Measurements from ENCODE around the gene GATA5.
"Not testable (repeated sequence)": the region's sequence is repeated elsewhere in the genome, so short reads cannot be mapped to it uniquely, and the experiment has no call there.

GATA5 gene

DNA sequence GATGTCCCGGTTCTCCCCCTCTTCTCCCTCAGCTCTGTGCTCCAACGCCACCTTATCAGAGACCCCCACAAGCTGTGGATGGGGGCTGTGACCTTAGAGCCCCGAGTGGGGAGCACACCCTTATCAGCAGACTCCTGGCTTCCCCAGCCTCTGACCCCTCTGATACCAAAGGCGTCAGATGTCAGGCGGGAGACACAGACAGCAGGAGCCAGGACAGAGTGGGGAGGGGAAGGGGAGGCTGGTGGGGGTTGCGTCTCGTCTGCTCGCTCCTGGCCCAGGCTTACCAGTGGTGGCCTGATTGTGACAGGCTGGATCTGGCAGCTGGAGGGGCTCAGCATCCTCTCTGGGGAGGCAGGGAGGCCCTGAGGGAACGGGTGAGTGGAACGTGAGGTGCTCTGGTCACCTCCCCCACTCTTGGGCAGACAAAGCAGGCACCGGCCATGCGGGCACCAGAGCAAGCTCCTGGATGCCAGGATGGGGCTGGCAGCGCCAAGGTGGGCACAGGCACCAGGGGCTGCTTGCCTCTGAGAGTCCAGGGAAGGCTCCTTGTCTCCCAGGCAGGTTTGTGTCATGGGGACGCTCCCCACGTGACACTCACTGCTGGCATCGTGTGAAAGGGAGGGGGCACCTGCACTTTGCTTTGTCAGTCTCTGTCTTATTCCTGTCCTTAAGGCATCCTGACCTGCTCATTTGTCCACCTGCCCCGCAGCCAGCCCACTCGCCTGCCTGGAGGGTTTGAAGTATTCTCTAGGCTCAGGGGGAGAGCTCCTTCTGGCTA, 27.8 kb upstream of the GATA5 start:
- DNase-seq: no peak

DNA sequence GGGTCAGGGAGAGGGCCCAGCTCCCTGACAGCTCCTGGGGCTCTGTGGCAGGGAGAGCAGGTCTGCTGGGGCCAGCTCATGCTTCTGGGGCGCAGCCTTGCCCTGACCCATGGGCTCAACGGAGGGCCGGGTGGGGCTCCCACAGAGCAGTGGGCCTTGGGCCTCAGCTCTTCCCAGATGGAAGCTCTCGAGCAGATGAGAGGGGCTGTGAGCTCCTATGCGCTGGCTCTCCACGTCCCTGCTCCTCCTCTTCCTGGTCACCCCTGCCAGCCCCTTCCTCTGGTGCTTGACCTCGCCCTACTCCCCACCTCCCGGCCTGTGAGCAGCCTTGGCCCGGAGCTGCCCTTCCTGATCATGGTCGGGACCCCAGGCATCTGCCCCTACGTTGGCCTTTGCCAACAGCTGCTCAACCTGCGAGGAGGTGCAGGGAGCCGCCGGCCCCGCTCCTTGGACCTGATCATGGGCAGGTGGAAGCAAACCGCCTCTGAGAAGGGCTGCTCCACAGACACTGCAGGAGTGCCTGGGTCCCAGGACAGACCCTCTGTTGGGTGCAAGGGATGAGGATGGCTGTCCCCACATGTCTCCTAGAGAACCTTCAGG, 26.8 kb upstream of the GATA5 start:
- no peak for DNase-seq

DNA sequence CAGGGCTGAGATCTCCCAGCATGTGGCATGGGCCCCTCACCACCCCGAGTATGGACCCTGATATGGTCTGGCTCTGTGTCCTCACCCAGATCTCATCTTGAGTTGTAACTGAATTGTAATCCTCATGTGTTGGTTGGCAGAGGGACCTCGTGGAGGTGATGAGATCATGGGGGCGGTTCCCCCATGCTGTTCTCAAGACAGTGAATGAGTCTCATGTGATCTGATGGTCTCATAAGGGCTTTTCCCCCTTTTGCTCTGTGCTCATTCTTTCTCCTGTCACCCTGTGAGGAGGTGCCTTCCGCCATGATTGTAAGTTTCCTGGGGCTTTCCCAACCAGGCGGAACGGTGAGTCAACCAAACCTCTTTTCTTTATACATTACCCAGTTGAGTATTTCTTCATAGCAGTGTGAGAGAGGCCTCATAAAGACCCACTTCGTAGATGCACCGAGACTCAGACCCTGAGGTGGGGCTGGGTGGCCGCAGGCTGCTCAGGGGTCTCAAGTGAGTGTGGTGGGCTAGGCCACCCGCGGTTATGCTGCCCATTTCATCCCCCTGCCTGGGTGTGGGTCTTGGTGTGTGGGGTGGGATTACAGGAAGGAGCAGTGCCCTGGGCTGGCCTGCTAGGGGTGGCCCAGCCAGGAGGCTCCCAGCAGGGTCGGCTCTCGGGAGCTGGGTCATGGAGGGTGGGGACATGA, 26.2 kb upstream of the GATA5 start:
- DNase-seq: peak; percentile 27

DNA sequence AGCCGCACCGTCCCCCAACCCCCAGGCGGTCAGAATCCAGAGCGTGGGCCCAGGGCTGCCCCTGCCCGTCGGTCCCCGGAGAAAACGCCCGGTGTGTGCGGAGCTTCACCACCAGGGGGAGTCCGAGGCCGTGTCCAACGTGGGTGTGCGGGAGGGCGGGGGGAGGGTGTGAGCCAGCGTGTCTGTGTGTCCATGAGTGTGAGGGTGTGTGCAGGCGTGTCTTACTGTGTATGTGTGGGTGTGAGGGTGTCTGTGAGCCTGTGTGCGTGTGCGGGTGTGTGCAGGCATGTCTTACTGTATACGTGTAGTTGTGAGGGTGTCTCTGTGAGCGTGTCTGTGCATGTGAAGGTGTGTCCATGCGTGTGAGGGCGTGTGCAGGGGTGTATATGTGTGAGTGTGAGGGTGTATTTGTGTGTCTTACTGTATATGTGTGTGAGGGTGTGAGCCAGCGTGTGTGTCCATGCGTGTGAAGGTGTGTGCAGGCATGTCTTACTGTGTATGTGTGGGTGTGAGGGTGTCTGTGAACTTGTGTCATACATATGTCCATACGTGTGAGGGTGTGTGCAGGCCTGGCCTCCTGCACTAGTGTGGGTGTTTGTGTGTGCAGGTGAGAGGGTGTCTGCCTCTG, 24.6 kb upstream of the GATA5 start:
- DNase-seq: peak; percentile 67

DNA sequence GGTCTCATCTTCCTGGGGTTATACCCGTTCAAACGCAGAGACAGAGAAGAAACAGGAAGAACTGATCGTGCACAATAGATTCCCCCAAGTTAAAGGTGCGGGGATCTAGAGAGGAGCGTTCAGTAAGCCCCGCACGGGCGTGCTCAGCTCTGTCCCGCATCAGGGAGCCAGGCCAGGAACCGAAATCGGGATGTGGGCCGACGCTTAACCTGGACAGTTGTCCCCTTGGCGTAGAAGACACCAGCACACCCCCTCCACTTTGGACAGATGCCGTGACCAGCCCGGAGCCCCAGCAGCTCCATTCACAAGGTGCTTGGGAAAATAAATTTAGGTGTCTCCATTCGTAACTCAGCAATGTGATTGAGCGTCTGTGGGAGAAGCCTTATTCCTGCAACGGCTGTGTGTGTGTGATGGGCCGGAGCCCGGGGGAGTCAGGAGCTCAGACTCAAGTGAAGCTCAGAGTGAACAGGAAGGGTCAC, 24.0 kb upstream of the GATA5 start:
- DNase-seq: no peak

DNA sequence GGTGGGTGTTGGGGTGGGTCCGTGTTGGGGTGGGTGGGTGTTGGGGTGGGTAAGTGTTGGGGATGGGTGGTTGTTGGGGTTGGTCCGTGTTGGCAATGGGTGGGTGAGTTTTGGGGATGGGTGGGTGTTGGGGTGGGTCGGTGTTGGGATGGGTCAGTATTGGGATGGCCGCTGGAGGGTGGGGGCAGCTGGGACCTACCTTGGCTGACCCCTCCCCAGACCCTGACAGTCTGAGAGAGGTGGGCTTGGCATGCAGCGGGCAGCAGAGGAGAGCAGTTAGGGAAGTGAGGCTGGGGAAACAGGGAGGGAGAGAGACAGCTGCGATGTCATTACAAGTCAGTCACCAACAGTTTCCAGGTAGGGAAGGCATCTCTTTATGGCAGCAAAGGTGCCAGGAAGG, 23.1 kb upstream of the GATA5 start:
- DNase-seq: no peak

DNA sequence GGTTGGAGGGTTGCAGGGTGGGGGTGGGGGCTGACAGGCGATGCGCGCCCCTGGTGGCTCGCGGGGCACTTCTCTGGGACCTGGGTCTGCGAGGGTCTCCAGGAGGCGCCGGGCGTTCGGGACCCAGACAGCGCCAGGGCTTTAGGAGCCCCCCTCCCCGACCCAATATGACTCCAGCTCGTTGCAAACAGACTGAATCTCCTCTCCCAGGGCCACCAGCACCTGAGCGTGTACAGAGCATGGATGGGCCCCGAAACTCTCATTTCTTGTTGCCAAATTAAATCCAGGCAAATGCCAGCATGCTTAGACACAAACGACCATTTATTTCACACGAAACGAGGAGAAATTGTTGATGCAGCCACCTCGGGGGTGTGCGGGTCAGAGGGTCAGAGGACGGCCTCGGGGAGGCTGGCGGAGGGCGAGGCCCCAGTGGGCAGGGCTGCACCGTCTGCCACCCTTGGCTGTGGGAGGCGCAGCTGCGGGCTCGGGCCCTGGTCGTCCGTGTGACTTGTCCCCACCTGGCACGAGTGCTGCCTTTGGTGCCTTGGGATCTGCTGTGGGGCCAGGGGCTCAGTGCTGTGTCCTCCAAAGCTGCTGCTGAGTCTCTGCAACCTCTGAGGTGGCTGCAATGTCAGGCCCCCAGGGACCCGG, 20.9 kb upstream of the GATA5 start:
- DNase-seq: no peak

DNA sequence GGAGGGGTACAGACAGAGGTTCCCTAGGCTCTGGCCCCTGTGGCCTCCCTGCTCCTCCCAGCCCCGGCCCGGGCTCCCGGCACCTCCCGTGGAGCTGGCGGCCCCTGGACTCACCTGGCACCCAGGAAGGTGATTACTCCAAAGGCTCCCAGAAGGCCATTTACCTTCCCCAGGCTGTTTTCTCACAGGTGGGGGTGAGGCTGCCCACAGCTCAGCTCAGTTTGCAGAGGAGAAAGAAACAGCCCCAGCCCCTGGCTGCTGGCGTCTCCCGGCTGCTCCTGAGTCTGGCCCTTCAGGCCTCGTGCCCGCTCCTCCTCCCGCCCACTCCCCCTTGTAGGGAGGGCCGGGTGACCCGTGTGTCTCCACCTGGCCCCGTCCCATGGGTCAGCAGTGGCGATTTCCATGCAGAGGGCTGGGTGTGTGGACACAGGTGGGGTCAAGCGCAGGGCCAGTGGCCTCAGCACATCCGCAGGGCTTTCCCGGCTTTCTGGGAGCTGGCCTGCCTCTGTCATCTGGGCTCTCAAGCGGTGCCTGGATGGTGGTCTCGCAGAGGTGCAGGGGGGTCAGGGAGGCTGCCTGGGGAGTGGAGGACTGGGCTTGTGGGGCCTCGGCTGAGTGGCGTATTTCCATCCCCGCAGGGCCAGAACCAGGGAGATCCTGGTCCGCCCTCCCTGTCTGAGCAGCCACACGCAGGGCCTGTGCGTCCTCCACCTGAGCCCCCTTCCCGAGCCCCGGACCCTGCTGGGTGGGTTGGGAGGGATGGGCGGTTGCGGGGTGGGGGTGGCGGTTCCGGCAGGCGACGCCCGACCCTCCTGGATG, 20.2 kb upstream of the GATA5 start:
- no peak for DNase-seq

DNA sequence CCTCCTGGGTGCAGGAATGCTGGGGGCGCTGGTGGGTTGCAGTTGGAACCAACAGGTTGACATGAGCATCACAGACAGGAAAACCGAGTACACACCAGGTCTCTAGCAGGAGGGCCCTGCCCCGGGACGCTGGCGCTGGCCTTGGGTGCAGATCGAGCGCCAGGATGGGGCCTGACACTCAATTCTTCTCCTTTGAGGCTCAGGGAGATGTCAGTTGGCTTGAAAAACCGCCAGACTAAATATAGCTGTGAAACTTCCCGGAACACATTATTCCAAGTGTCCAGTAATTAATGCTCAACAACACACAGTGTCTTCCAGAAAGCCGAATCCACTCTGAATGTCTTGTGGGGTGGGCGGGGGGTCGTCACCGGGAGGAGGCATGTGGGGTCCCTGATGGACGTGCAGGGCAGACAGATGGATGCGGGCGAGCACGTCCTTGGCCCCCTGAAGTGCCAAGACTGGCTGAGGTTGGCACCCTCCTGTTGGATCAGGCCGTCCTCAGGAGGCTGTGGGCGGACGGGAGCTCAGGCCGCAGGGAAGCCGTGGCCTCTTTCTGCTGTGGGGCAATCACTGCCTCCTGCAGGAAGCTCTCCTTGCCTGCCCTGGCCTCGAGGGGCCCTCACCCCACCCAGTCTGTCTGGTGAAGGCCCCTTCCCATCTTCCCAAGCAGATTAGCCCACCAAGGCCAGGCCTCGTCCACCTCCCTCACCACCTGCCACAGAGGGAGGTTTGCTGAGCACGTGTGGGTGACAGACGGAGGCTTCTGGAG, 19.4 kb upstream of the GATA5 start:
- no peak for DNase-seq

DNA sequence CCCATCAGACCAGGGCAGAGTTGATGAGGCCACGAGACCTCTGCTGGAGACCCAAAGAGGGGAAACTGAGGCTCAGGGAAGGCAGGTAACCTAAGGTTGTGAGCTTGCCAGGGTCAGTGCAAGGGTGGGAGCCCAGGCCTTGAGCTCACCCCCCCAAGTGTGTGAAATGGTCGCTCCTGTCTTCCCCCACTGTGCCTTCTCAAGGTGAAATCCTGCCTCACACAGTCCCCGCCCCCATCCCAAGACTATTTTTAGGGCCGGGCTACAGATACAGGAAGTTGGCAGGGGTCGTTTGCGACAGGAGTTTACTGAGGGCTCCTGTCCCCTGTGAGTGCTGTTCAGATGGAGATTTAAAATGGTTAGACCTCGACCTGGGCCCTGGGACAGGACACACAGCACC, 18.7 kb upstream of the GATA5 start:
- no peak for DNase-seq

DNA sequence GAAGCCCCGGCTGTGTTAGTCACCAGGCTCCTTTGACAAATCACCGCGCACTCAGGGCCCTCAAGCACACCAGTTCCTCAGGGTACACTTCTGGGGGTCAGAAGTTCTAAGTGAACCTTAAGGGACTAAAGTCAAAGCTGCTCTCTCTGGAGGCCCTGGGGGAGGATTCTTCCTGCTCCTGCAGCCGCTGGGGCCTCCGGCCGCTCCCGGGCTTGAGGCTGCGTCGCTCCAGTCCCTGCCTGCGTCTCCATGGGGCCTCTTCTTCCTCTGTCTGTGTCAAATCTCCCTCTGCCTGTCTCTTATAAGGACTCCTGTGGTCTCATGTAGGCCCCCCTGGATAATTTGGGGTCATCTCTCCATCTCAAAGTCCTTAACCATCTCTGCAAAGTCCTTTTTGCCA, 18.1 kb upstream of the GATA5 start:
- DNase-seq: no peak

DNA sequence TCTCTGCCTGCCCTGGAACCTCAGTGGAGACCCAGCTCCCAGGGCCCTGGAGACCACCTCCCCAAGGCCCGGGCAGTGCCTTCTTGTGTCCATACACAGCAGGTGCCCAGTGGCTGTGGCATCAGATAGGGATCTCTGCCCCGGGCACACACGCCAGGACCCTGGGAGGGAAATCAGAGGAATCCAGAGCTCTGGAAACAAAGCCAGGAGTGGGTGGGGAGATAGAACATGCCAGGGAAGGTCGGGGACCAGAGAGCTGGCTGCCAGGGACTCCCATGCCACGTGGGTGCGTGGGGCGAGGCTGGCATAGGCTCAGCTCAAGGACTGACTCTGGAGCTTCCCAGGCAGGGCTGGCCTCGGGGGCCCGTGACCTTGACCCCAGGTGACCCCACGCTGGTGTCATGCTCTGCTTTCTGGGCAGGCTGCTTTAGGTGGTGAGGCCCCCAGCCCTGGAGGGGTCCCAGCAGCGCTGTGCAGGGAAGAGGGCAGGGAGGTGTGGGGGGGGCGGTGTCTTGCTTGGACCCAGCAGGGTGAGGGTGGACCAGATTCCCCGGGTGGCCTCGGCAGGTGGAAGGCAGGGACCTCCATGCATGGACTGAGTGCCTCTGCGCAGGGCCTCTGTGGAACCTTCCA, 17.6 kb upstream of the GATA5 start:
- DNase-seq: no peak

DNA sequence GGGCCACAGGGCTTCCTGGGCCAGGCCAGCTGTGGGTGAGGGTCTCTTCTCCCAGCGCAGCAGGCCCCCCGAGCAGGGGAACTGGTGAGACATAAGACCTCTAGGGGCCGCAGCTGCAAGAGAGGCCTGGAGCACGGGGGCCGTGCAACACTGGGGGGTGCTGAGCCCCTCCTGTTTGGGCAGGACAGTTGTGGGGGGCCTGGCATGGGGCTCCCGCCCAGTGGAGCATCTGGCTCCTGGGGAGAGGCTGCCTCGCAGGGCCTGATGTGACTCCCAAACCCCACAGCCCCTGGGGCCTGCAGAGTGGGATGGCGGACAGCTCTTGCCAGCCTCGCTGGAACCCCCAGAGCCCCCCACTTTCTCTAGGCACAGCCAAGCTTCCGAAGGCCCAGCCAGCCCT, 16.9 kb upstream of the GATA5 start:
- no peak for DNase-seq

DNA sequence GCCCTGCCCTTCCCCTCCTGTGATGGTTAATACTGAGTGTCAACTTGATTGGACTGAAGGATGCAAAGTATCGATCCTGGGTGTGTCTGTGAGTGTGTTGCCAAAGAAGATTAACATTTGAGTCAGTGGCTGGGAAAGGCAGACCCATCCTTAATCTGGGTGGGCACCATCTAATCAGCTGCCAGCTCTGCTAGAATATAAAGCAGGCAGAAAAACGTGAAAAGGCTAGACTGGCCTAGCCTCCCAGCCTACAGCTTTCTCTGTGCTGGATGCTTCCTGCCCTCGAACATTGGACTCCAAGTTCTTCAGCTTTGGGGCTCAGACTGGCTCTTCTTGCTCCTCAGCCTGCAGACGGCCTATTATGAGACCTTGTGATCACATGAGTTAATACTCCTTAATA, 15.0 kb upstream of the GATA5 start:
- DNase-seq: not testable (repeated sequence)

DNA sequence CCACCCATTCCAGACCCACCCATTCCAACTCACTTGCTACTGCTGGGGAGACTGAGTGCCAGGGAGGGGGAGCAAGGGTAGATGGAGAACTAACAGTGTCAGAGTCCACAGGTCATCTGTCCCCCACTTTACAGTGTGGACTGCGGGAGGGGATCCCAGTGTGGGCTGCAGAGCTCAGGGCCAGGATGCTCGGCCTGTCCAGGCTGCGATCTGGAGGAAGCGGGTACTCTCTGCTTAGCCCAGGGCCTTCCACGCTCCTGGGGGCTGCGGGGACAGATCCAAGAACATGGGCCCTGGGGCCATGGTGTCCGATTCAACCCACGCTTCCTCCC, 14.1 kb upstream of the GATA5 start:
- no peak for DNase-seq

DNA sequence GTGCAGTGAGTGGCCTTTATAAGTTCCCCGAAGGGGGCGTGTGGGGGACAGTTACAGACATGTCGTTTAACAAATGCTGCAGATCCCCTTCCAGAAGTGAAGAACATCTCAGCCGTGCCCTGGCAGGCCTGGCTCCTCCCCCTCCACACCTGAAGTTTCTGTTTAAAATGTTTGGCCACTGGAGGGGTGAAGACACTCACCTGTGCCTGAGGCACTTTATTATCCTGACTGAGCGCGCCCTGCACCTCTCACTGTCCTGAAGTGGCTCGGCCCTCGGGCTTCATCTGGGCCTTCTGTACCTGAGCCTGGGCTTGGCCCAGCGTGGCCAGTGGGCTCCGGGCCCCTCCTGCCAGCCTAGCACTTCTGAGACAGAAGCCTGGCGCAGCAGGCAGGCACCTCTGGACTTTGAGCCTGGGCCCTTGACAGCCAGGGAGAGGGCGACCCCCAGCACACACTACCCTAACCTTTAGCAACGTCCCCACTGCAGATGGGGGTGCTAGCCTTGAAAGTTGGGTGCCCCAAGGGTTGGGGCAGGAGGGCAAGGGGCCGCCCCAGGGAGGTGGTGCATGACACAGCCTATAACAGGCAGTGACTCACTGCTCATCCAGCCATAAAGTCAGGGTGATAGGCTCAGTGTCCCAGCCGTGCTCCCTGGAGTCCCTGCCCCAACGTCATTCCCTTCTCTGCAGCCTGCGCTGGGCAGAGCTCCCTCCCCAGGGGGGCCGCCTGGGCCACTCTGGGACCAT, 13.6 kb upstream of the GATA5 start:
- no peak for DNase-seq

DNA sequence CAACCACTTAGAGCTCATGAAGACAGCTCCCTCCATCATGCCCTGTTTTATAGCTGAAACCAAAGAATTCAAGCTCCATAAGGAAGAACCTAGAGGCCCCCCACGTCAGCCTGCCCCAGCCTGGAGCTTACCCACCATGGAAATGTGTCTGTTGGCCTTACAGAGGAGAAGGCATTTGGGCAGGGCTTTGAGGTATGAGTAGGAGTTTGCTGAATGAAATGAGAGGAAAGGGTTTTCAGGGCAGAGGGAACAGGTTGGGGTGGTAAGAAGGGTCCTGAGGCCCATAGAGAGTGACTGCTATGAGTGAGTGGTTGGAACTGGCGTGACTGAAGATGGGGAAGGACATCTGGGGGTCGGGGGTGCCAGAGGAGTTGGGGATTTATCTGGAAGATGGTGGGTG, 12.7 kb upstream of the GATA5 start:
- DNase-seq: no peak

DNA sequence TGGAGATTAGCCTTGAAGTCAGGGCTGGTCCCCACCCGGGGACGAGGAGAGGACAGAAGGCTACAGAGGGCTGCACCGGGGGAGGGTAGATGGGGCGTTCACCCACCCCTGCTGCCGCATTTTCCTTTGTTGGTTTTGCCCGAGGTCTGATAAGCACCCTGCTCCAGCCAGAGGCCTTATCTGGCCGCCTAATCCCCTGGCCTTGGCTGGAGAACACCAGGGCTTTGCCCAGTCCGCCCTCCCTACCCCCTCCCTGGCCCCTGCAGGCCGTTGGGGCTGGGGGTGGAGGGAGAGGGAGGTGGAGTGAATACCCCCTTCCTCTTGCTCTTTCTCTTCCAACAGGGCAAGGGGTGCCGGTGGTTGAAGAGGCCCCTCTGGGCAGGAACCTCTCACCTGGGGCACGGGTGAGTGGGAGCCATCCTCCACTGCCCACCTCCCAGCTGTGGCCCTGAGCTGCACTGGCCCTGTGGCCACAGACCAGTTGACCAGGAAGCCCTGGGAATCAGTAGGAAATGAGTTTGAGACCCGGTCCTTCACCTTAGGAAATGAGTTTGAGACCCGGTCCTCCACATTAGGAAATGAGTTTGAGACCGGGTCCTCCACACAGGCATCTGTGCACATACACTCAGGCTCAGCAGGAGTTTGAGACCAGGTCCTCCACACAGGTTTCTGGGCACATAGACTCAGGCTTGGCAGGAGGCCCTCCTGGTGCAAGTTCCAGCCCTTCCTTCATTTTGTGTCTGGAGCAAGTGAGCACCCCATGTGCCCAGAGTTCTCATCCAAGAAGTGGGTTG, 12.0 kb upstream of the GATA5 start:
- DNase-seq: no peak

DNA sequence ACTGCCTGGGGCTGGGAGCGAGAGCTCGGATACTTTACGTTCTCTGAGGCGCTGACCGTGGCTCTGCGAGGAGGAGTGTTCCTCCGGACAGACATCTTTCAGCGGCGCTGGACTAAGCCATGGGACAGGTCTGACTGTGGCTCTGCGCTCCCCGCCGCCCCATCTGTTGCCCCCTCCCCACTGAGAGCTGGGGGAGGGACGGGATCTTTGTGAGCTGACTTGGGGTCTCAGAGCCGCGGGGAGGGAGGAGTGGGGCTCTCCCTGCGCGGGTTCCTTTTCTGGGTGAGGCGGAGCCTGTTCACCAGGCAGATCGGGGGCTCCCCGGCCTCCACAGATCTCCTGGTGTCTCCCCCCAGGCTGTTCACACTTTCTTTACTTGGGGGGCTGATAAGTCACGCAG, 11.3 kb upstream of the GATA5 start:
- no peak for DNase-seq

DNA sequence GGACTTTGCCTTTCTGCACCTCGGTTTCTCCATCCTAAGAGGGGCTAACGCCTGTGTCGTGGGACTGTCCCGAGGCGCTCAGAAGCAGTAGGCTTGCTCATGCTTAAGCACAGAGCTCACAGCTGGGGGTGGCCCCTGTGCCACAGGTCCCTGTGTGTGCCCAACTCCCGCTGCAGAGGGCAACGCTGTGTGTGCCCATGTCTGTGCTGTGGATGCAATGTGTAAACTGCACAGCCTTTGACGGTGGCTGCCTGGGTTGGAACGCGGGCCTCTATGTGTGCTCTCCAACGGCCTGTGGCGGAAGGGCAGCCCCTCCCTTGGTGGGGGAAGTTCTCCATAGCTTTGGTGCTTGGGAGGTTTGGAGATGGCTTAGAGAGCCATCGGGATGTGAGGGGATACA, 10.7 kb upstream of the GATA5 start:
- no peak for DNase-seq

Measured in activated effector memory CD4-positive, alpha-beta T cell treated with Interleukin-2 at 50 U/mL for 16 hours (primary cell).